G401 (cell line): ENCODE data around the gene SH3RF3. TPM values are rescaled to one million over a fixed set of nuclear protein-coding genes. Genes with fewer than 3 reads are reported as not detected.

Experiments
- DNase-seq: peaks from one replicate; pipeline ENCODE4 v3.0.0-alpha.2; 2015; ENCODE audit warnings: low spot score
- in situ Hi-C: cut with HindIII; loops from 2 replicates; pipeline ENCODE4 v1.10.0; 2016; ENCODE audit warnings: low sequenced_read_pairs, mixed read lengths
- total RNA-seq: library from RNA; depleted of rRNA; stranded (reverse); fragments of >200 nt; shearing (Covaris generic); gene quantifications from 2 replicates; pipeline ENCODE4 v1.2.3, GENCODE V29; 2014

SH3RF3 gene
- total RNA-seq, 1 experiment from 2014 or later, result not detected

DNA sequence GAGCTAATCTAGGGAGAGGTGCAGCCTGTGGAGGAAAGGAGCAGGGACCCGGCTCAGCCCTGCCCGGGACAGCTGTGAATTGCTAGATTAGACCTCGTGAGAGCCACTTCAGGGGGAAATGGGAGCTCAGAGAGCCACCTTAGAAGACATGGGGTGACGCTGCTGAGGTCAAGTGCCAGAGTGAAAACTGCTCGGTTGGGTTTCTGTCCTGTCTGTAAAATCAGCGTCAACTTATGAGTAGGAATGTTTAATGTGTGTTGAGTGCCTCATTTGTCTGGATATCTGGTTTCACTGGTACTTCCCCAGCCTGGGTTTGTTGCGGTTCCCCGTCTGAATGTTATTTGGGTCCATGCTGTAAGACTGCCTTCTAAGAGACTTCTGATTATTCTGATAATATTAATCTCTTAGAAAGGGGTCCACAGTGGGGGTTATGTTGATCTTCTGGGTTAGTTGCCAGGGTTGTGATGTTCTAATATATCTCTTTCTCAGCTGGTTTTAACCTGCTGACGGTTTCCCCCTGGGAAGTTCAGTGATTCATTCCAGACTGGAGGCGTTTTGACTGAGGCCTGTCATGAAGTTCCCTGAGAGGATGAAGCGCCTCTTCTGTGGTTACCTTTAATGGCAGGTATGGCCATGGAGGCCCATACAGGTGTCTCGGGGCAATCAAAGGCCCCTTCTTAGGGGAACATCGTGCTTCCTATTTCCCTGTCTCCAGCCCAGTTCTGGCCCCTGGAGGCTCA lies 175.9 kb downstream of the SH3RF3 start:
- no peak for DNase-seq
- in situ Hi-C loops, result no loop called here

DNA sequence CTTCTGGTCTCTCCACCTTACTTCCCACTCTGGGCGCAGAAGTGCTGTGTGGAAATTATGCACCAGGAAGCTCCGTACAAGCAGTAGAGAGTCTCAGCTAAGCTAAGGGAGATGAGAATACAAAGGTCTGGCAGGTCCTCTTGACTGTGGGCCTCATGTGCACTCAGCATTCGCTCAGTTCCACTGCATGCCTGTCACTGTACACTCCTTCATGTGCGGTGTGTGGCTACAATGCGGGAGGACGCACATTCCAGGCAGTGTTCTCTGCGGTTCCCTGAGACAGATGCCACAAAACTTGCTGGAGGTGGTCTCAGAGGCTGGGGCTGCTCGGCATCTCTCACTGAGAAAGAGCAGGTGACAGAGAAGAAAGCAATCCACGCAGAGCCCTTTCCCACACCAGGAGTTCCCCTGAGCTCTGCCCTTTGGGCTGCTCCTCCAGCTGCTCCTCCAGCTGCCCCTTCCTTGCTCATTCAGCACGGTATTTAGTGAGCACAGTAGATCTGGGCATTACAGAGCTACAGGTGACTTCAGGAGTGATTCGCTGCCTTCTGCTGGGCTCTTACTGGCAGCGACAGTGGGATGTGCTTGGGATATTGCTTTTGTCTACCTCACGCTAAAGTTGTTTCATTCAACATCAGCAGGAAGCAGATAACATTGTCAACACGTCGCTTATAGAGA lies 176.6 kb downstream of the SH3RF3 start:
- DNase-seq, result no peak

DNA sequence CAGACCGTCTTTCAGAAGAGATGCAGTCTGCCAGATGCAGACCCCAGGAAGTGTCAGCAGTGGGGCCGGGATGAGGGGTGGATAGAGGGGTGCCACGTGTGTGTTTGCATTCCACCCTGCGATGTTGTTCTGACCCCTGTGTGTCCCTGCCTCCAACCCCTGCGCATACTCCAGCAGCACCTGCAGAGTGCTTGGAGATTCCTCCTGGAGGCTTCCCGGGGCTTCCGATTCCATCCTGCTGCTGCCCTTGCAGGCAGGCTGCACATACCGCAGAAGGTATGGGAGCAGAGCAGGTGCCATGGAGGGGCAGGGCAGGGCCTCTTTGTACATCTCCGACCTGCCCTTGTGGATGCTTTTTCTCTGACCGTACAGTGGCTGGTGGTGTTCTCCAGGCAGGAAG lies 177.2 kb downstream of the SH3RF3 start:
- no peak for DNase-seq
- in situ Hi-C loops, result no loop called here

More for the DNA sequence above, 176.6 kb downstream of the SH3RF3 start:
- in situ Hi-C loops, result no loop called here

DNA sequence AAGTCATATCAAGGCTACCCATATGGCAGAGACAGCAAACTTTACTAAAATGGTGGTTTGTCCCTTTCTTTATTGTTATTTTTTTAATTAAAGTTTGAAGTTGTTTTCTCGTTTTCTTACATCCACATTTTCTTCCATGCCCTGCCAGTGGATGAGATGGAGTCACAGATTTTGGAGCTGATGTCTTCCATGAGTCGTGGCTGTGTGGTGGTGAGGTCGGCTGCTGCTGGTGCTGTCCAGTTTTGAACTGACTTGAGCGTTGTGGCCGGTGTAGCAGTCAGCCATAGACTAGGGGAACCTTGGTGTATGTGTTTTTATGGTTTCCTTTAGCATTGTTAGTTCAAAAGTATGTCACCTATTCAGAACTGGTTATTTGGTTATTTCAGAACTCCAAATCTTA lies 182.8 kb downstream of the SH3RF3 start:
- no peak for DNase-seq
- in situ Hi-C loops, result no loop called here

DNA sequence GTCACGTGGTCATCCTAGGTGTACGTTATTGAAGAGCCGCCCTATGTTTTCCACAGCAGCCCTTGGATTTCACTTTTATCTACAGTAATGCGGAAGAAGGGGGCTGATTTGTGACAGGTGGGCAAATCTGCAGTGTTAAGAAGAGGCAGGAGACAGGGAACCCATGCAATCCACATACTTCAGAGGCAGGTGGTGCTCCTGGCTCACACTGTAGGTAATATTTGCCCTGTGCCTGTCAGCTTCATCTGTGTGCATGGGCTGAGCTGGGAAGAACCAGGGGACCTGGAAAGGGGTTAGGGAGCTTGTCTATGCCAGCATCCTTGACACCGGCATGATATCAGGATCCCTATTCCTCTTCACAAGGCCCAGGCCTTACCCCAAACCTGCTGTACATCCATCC lies 183.9 kb downstream of the SH3RF3 start:
- no peak for DNase-seq
- in situ Hi-C loops, result no loop called here

DNA sequence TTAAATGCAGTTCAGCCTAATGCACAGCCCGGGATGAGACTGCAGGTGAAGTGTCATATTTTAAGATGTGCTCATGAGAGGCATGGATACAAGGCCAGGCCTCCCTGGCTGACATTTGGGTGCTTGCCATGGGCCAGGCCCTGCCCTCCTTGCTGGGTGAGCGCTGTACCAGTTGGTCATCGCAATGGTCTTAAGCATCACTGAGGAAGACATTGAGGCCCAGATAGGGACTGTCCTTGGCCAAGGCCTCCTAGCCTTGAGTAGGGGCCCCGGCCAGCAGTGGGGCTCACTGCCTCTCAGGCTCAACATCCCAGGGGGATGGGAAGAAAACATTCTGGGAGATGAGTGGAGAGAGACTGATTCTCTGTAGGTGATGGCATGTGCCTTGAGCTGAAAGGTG lies 184.3 kb downstream of the SH3RF3 start:
- no peak for DNase-seq
- in situ Hi-C loops, result no loop called here

DNA sequence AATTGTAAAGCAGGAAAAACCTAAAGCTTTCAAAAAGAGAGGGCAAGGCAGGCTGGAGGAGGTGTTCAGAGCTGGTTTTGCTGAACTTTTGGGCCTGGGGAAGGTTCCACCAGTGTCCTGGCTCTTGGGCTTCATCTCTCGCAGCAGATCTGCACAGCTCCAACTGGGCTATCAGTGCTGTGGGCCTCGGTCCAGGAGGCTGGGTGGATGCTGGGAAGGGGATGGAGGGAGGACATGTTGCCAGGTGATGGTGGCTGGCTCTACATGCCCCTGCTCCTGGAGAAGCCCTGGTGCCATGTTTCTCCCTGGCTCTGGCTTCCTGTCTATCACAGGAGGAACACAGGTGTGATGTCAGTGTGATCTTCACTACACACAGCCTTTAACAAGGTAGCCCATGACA lies 187.1 kb downstream of the SH3RF3 start:
- no peak for DNase-seq
- in situ Hi-C loops, result no loop called here

DNA sequence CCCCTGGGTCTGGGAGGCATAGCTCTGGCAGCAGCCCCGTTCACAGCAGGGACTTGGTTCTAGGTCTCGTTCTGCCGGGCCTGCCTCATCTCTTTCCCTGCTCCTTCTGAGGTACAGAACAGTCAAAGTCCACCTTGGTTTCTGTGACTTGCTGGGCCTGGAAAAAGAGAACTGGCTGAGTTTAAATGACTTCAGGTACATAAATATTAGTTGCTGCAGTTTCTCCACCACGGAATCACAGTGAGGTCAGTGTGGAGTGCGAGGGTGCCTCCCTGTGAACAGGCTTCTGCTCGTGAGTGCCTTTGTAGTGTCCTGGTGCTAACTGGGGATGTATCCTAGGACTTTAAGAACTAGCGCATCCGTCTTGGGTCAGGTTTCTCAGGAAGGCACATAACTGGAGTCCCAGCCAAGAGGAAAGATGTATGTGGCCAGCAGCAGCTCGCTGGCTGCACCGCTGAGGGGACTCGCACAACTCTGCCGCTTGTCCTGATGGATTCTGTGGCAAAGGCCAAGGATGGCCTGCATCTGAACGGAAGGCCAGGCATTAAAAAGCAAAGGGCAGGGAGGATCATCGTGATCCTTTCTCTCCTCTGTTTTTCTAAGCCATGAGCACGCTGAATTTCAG lies 188.6 kb downstream of the SH3RF3 start:
- no peak for DNase-seq

DNA sequence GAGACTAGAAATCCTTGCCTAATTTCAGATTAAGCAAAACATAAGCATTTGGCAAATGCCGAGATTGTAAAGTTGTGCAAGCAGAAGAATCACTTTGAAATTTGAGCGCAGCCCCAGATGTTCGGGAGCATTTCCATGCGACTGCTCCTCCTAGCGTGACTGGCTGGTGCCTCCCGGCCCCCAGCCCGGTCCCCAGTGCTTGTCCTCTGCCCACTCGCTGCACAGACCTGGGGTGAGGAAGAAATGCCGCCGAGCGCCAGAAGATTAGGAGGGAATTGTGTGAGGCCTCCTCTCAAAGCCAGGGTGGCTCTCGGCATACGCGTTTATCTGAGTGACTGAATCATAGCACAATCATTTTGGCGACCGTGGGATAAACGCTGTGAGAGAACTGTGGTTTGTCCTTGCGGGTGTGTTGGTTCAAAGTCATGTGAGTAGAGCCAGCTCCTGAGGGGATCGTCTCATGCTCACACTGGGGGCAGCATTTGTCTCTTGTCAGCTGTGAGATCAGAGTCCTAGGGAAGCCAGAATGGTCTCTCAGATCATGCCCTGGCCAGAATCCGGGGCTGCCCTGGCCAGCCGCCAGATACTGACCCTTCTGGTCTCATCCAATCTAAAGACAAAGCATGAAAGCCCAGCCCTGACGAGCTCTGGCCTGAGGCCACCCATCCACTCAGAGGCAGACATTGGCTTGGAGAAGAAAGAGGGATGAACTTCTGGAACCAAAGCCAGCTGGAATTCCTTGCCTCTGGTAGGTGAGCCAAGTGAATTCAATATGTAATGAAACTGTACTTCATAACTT lies 189.3 kb downstream of the SH3RF3 start:
- no peak for DNase-seq
- in situ Hi-C loops, result no loop called here

More for the DNA sequence above, 188.6 kb downstream of the SH3RF3 start:
- in situ Hi-C loops, result no loop called here

DNA sequence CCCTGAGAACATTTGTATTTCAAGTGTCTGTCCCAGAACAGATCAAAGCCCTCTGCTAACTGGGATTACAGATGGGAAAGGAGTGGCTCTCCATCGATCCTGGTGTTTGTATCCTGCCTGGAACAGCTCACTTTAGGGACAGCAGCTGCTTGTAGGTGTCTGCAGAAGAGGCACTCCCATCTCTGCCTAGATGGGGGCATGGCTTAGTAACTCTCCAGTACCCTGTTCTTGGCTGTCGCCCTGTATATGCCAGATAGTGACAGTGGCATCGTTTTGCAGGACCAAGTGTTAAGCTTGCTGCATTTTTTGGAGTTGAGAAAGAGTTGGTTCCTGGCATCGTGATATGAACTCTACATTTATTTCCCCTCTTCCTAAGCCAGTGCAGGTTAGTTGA lies 189.9 kb downstream of the SH3RF3 start:
- in situ Hi-C loops, result no loop called here
- no peak for DNase-seq

DNA sequence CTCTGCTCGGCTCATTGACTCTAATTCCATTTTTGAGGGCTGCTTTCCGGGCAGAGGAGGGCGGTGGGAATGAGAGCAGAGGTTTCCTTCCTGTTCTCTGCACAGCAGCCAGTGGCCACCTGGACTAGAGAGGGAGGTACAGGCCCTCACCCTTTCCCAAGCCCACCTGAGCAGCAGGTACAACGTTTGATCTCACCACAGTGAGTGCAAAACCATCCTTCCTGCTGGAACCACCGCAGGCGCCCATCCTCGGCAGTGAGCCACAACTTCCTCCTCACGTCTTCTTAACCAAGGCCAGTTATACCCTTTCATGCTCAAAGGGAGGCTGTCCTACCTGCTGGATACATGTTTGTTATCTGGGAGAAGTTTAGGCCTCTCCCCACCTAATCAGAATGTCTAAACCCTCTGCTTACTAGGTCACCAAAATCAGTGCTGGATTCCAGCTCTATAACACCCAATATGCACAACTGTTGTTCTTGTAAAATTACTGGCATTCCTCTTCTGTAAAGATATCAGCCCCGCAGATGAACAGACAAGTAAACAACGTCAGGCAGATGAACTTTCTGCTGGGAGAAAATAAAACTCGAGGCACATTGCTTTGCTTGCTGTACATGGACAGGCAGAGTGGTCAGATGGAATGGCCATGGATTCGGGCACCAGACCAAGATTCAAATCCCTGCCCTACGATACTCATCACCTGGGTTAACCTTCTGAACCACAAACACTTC lies 191.4 kb downstream of the SH3RF3 start:
- in situ Hi-C loops, result no loop called here

DNA sequence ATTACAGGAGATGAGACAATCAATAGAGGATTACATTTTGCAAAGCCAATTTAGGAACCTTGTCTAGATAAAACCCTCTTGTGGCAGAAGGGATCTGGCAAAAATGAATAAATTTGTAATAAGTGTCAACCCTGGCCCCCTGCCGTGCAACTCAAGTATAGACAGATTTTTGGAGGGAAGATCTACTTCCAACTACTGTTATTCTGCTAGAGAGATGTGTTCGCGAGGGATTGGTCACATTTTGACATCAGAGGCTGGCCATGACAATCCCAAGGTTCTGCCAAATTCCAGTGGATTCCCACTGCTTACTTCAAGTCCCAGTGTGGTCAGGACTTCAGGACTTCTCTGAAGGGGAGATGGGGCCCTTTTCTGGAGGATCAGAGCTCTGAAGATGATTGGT lies 192.6 kb downstream of the SH3RF3 start:
- DNase-seq, result no peak
- in situ Hi-C loops, result no loop called here

More for the DNA sequence above, 191.4 kb downstream of the SH3RF3 start:
- no peak for DNase-seq

DNA sequence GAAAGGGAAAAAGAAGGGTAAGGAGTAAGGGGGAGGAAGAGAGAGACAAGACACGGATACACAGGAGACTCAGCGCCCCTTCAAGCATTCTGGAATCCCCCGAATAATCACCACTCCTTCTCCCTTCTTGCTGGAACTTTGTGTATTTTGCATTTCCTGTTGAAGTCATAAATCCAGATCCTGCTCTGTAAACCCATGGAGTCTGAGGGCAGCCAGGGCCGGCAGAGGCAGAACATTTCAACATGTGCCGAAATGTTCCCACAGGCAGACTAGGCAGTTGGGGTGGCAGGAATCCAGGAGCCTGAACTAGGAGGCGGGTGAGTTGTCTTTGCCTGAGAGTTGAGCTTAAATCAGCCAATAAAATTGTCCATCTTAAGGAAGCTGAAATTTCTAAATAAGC lies 193.1 kb downstream of the SH3RF3 start:
- in situ Hi-C loops, result no loop called here
- peak; percentile 17 for DNase-seq

DNA sequence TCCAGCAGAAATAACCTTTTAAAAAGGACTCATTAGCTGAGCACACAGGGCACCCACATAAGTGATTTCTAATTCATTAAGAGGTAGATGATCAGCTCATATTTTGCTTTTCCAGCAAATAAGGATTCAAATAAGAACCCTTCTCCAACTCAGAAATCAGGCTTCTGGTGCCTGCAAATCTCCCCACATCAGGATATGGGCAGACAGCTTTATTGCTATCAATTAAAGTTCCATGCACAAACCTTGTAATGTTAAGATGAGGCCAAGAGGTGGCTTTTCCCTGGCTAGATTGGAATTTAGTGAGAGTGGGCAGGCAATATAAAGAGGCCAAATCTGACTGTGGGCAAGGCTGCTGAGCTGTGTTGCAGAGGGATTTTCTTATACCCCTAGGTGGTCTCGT lies 193.6 kb downstream of the SH3RF3 start:
- in situ Hi-C loops, result no loop called here
- no peak for DNase-seq

DNA sequence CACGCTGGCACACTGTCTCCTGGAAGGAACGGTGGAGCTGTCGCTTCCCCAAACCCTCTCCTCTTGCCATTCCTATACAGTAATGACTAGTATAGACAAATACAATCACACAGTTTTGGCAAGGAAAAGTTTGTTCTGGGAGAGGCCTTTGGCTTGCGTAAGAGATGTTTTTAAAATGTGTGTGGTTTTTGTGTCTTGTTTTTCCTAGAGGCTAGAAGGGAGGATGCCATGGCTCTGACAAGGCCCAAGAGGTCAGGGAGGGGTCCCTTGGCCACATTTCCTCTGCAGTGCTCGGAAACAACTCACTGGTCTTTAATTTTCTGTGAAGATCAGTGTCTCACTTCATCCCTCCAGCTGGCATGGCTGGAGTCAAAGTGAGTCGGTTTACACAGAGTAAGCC lies 195.9 kb downstream of the SH3RF3 start:
- in situ Hi-C loops, result no loop called here
- DNase-seq, result no peak

DNA sequence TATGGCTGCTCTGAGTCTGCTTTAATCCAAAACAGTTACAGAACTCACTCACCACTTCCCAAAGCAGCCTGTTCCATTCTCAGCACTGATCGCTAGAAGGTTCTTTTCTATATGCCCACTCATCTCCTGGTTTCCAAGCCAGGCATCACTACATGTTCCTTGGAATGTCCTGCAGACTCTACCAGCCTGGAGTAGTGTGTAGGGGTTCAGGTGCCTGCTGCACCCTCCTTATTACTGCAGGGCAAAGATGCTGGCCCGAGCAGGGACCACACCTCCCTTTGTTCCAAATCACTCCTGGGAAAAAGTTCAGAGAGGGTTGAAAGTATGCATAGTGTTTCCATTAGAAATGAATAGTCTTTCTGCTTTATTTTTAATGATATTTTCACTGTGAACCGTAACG lies 196.6 kb downstream of the SH3RF3 start:
- DNase-seq, result no peak
- in situ Hi-C loops, result no loop called here

DNA sequence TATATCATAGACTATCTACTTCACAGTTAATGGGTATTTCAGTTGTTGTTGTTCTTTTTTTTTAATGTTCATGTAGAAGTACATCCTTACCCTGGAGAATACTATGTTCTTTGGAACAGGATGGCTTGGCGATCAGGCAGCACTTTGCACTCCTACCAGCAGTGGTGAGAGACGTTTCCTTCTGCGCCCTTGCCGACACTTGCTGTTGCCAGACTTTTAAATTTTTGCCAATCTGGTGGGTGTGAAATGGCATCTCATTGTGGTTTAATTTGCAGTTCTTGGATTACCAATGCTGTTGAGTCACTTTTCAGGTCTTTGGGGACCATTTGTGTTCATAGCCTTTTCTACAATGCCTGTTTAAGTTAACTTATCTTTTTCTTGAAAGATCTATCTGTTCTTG lies 197.3 kb downstream of the SH3RF3 start:
- no peak for DNase-seq
- in situ Hi-C loops, result no loop called here

DNA sequence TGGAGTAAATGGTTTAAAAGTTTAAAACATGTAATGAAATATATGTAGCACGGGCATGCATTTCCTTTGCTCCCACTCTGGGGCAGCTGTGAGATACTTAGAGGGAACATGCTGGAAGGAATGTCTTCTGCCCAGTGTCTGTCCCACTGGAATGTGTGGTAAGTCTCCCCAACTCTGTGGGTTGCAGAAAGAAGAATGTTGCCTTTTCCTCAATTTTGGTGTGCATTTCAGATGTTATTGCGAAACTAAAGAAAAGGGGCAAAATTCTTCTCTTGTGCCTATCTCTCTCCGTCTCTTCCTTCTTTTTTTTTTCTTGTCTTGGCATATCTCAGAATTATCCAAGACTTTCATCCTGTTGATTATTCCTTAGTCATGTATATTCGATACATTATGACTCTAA lies 201.1 kb downstream of the SH3RF3 start:
- in situ Hi-C loops, result no loop called here
- DNase-seq, result no peak

DNA sequence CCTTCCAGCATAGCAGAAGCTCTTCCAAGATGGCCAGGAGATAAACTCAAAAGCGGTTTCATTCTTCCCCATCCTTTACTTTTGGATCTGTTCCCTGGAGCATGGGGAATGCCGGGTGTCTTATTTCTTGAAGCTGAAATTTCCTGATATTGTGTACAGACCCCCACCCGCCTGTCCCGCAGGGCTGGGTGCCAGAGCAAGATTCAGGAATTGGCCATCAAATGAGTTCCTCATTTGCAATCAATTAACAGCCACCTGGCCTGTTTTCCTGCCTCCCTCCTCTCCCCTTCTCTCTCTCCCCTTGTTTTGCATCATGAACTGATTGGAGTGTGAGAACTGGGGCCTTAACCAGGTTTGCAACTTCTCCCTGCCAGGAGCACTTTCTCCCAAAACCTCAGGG lies 202.1 kb downstream of the SH3RF3 start:
- in situ Hi-C loops, result no loop called here
- DNase-seq, result no peak
